Activated CD4-positive, CD25-positive, alpha-beta regulatory T cell (primary cell): Measurements from ENCODE around the gene CBFA2T3.

Experiments
- DNase-seq, 4 experiments: peaks; one replicate each; lab custom pipeline; 2025; lab: John Stamatoyannopoulos, UW

The CBFA2T3 gene

DNA sequence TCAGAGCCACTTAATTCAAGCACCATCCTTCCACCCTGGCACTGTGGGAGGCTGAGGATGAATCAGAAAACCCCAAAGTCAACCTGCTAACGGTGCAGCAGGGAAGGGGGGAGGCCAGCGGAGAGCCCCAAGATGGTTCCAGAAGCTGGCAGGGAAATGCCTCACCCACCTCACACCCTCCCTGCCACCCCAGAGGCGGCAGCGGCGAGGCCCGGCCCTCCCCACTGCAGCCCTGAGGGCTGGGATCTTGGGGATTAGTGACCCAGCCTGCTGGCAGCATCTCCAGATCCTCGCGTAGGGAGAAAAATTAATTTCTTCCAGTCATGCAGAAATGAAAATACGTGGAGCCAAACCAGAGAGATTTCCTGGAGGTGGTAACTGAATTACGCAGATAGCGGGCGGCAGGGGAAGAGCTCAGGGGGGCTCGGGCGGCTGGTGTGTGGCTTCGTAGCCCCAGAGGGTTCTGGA lies 38.2 kb downstream of the CBFA2T3 start:
- DNase-seq, result no peak

GRCh38 chr16:88938119-88938776 lies 38.8 kb downstream of the CBFA2T3 start:
- no peak for DNase-seq

GRCh38 chr16:88937206-88937621 lies 39.8 kb downstream of the CBFA2T3 start:
- DNase-seq, result no peak

GRCh38 chr16:88936556-88937205 lies 40.3 kb downstream of the CBFA2T3 start:
- no peak for DNase-seq

- DNase-seq, result no peak
Measured at GRCh38 chr16:88936008-88936555, 40.9 kb downstream of the CBFA2T3 start.

DNA sequence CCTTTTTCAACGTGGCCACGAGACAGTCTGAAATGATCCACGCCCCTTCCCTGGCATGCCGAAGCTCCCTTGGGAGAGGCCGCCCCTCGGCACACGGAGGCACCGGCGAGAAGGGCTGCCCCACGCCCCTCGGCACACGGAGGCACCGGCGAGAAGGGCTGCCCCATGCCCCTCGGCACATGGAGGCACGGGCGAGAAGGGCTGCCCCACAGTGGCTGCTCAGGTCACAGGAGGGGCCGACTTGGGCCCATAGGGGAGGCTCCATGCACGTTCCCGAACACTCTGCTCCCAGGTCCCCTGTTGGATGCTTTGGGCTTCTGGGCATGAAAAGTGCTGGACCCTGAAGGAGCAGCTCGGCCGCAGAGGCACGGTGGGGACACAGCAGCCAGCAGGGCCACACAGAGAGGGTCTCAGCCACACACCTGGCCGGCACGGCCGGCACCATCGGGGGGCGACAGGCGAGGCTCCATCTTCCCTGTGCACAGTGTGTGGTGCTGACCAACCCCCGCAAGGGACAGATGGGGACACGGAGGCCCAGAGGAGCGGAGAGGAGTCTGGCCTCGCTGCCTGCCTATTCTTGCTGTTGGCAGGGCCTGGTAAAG lies 42.8 kb downstream of the CBFA2T3 start:
- DNase-seq, result no peak

GRCh38 chr16:88932929-88933328 lies 44.1 kb downstream of the CBFA2T3 start:
- DNase-seq, result no peak

DNA sequence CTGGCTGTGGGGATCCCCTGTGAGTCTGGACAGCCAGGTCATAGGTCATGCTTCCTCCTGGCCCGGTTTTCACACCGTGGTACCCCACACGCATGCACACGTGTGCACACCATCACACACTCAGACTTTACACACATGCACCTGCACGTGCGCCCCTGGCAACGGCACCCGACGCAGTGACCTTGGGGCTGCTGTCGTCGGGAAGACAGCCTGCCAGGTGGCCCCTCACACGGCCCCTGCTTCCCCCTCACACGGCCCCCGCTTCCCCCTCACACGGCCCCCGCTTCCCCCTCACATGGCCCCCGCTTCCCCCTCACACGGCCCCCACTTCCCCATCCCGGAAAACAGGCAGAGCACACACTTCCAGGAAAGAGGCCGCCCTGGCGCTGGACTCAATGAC lies 45.1 kb downstream of the CBFA2T3 start:
- DNase-seq, result no peak

DNA sequence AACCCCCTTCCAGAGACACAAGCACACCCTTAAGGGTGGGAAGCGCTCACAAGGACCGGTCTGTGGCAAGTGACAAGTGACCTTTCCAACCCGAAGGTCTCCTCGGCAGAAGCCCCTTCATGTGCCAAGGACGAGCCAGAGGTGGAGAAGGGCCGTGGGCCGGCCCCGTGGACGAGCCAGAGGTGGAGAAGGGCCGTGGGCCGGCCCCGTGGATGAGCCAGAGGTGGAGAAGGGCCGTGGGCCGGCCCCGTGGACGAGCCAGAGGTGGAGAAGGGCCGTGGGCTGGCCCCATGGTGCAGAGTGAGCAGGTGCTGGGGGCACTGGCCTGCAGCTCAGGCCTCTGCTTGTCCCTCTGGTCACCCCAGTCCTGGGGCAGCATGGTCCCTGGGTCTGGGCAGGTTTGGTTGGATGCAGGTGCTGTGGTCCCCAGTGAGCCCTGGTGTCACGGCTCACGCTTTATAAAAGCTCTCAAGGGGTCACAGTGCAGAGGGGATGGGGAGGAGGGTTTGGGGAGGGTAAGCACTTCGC lies 45.6 kb downstream of the CBFA2T3 start:
- no peak for DNase-seq

DNA sequence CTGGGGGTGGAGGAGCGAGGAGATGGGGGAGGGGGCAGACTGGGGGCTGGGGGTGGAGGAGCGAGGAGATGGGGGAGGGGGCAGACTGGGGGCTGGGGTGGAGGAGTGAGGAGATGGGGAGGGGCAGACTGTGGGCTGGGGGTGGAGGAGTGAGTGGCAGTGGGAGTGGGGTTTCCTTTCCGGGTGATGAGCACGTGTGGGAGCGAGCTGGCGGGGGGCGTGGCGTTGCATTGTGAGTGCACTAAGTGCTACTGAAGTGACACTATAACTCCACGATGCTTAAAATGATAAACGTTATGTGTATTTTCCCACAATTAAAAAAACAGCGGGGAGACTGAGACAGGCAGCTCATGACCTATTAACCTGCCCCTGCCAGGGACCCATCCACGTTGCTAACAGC lies 46.3 kb downstream of the CBFA2T3 start:
- DNase-seq, result no peak

DNA sequence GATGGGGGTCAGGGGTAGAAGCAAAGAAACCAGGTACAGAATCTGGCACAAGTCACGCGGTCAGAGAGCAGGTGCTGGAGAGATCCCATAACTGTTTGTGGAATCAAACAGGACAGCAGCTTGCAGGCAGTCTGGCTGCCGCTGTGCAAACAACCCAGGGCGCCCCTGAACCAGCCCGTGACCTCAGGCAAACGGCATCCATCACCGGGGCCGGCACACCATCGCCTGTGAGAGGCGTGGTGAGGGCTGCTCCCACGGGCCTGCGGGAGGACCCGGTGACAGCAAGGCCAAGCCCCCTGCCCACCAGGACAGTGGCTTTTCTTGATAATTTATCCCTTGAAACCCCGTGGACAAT lies 47.9 kb downstream of the CBFA2T3 start:
- no peak for DNase-seq

DNA sequence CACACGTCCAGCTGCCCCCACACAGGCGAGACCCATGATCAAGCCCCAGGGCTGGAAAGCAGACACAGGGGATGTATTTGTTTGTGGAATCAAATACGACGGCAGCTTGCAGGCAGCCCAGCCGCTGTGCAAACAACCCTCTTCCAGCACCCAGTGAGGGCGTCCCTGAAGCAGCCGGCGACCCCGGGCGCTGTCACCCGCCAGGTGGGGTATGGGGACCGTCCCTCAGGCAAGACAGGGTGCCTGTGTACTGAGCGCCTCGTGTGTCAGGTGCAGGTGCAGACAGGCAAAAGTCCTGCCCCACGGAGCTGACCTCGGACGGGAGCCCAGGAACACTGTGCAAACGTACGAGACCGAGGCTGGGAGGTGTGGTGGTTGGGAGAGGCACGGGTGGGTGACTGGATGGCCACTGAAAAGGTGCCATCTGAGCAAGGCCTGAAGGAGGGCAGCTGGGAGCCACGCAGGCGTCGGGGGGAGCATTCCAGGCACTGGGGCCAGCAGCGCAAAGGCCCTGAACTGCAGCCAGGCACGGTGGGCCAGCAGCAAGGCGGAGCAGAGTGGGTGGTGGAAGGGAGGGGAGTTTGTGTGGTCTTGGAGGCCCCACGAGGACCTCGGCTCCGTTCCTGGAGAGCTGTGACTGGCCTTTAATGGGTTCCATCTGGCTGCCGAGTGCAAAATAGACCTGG lies 48.5 kb downstream of the CBFA2T3 start:
- DNase-seq, result no peak

DNA sequence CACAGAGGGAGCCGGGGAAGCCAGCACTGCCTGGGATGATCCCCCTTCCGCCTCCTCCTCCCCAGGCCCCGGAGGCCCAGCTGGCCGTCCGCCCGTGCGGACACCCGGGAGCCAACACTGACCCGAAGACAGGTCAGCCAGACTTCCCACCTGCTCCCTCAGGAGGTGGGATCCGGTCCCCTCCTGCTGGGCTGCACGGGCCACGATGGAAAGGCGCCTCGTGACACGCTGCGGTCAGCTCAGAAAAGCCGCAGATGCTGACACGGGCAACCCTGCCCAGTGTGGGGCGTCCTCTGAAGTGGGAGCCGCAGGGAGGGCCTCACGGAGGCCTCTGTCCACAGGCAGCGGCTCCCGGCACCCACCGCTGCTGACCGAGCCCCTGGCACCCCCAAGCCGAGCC lies 49.3 kb downstream of the CBFA2T3 start:
- no peak for DNase-seq

- DNase-seq, result no peak
Measured at GRCh38 chr16:88927010-88927409, 50.0 kb downstream of the CBFA2T3 start.

- no peak for DNase-seq
Measured at GRCh38 chr16:88926374-88926990, 50.5 kb downstream of the CBFA2T3 start.

DNA sequence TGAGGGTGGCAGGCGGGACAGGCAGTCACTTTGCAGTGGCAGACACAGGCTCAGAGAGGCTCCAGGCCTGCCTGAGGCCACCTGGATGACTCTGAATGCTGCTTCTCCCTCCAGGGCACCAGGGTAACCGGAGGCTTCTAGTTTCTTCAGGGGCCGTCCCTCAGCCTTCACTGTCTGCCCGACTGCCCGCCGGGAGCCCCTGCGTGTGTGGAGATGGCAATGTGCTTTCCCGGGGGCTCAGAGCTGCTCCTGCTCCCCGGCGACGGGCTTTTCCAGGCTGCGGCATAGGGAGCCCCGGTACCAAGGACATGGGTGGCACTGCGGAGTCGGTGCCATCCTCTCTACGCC lies 51.5 kb downstream of the CBFA2T3 start:
- no peak for DNase-seq

GRCh38 chr16:88924834-88925539 lies 52.0 kb downstream of the CBFA2T3 start:
- no peak for DNase-seq

- no peak for DNase-seq
Measured at GRCh38 chr16:88923926-88924833, 52.8 kb downstream of the CBFA2T3 start.

DNA sequence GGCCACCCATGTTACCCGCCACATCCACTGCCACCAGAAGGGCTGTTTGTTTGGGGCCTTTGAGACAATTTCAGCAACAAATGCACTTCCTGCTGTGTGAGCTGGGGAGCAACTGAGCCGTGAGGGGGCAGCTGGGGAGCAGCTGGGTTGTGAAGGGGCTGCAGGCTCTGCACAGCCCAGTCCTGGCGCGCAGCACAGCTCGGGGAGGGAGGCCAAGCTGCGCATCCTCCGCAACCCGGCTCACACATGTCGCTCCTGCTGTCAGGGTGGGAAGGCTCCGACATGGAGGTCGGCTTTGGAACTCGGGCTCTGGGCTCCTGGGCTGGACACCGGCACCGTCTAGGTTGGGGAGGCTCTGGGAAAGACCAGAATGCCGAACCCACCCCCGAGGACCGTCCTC lies 53.6 kb downstream of the CBFA2T3 start:
- DNase-seq, result no peak

GRCh38 chr16:88922826-88923410 lies 54.1 kb downstream of the CBFA2T3 start:
- DNase-seq, result no peak
